ENCODE data around the gene LY6G6C. TPM values are rescaled to one million over a fixed set of nuclear protein-coding genes. Genes with fewer than 3 reads are reported as not detected.

The LY6G6C gene
- total RNA-seq, 1 donor from 2014 or later: 1.8 TPM

DNA sequence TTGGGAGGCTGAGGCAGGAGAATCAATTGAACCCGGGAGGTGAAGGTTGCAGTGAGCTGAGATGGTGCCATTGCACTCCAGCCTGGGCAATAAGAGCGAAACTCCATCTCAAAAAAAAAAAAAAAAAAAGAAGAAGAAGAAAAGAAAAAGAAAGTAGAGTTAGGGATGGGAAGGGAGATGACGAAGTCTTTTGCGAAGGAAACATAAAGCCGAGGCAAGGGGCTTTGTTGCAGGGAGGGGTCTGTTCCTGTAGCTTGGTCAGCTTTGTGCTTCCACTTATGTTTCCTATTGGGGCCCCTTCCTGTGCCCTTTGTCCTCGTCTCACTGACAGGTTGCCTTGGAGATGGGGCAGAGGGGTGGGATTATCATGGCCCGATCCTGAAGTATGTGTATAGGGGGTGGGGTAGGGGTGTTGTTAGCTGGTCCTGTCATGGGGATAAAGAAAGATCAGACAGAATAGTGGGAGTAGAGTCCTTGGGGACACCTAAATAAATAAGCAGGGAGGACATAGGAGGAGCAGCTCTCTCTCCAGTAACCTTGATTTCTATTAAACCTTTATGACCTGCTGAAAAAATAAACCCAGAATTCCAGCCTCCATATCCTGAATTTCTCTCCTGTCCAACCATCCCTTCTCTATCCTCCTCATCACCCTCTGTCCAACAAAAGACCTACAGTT lies 15.9 kb upstream of the LY6G6C start:
- Mint-ChIP-seq H3K27ac (ENCODE audit: unreplicated experiment) (peak overlapping the region; percentile 12), H3K27me3 (ENCODE audit: unreplicated experiment) (peaks cover 15% of the 10 kb centered on the region), H3K36me3 (ENCODE audit: unreplicated experiment) (no peaks in the 10 kb centered on the region), H3K4me3 (ENCODE audit: unreplicated experiment) (peak overlapping the region; percentile 98), H3K9me3 (ENCODE audit: unreplicated experiment) (peaks cover 23% of the 10 kb centered on the region), H3K4me1 (ENCODE audit: low read depth, unreplicated experiment) (peaks cover 15% of the 10 kb centered on the region)
- no peak for DNase-seq
- TF ChIP-seq CTCF (IDR thresholded peaks at IDR 0.05; ENCODE audit: partially characterized antibody, unreplicated experiment): no peak

DNA sequence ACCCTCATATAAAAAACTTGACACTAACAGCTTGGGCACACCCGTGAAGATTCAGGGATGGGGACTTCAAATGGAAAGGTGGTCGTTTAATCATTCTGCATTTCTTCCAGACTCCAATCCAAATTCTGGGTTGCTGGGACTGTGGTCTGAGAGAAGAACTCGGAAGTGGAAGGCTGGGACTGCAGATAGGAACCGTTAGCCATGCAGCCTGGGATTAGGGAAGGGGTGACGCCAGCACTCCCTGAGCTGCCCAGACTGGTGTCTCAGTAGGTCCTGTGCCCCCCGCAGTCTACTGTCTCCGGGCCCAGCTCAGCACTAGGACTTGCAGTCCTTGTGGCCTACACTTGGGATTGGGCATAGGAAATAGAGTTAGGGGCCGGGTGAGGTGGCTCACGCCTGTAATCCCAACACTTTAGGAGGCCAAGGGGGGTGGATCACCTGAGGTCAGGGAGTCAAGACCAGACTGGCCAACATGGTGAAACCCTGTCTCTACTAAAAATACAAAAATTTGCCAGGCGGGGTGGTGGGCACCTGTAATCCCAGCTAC lies 15.3 kb upstream of the LY6G6C start:
- no peak for TF ChIP-seq CTCF (IDR thresholded peaks at IDR 0.05; ENCODE audit: partially characterized antibody, unreplicated experiment)
- DNase-seq: no peak
- H3K36me3 Mint-ChIP-seq (ENCODE audit: unreplicated experiment): no peaks in the 10 kb centered on the region
- H3K27ac Mint-ChIP-seq (ENCODE audit: unreplicated experiment): peak overlapping the region; percentile 95
- peaks cover 15% of the 10 kb centered on the region for H3K4me1 Mint-ChIP-seq (ENCODE audit: low read depth, unreplicated experiment)
- peak overlapping the region; percentile 98 for H3K4me3 Mint-ChIP-seq (ENCODE audit: unreplicated experiment)
- H3K27me3 Mint-ChIP-seq (ENCODE audit: unreplicated experiment): peaks cover 15% of the 10 kb centered on the region
- H3K9me3 Mint-ChIP-seq (ENCODE audit: unreplicated experiment): peaks cover 23% of the 10 kb centered on the region

DNA sequence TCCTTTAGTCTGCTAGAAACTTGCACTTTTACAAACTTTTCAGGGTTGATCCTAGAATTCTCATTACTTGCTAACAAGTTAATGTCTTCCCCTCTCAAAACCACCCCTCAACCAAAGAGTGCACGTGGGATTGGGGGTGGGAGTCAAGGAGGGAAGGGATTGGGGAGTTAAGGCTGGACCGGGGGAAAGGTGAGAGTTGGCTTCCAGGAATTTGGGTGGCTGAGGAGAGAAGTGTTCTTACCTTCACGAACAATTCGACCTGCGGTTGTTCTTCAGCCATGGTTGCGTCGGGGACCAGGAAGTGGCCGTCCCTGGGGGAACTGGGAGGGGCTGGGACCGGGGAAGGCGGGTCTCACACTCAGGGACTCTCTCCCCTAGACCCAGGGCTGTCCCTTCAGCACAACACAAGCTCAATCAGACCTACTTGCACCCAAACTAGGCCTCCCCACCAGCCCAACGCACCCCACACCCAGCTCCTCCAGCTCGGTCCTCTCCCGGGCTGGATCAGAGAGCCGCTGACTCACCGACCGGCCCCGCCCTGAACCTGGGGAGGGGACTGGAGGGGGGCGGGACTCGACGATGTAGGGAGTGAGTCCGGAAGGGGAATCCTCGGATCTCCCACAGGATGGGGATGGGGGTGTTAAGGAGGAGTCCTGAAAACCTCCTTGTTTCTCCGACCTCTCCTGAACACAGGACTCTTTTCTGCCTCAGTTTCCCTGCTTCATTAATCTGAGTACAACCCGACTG lies 14.6 kb upstream of the LY6G6C start, which contains the start of gene CLIC1:
Gene CLIC1 (minus strand): TSS at position 510 of the 747 bp plus-strand sequence. CDS start 230 bp downstream, at position 280.
- peaks cover 21% of the 10 kb centered on the region for H3K9me3 Mint-ChIP-seq (ENCODE audit: unreplicated experiment)
- H3K27me3 Mint-ChIP-seq (ENCODE audit: unreplicated experiment): peaks cover 15% of the 10 kb centered on the region
- no peaks in the 10 kb centered on the region for H3K36me3 Mint-ChIP-seq (ENCODE audit: unreplicated experiment)
- peaks cover 15% of the 10 kb centered on the region for H3K4me1 Mint-ChIP-seq (ENCODE audit: low read depth, unreplicated experiment)
- peak within 1 kb of the TSS; percentile 98 for H3K4me3 Mint-ChIP-seq (ENCODE audit: unreplicated experiment)
- peak within 1 kb of the TSS; percentile 95 for H3K27ac Mint-ChIP-seq (ENCODE audit: unreplicated experiment)
- DNase-seq: peak; percentile 84
- TF ChIP-seq CTCF (IDR thresholded peaks at IDR 0.05; ENCODE audit: partially characterized antibody, unreplicated experiment): no peak

GRCh38 chr6:31734821-31735406 lies 13.4 kb upstream of the LY6G6C start:
- H3K4me3 Mint-ChIP-seq (ENCODE audit: unreplicated experiment): peak overlapping the region; percentile 98
- peak overlapping the region; percentile 95 for H3K27ac Mint-ChIP-seq (ENCODE audit: unreplicated experiment)
- peaks cover 20% of the 10 kb centered on the region for H3K9me3 Mint-ChIP-seq (ENCODE audit: unreplicated experiment)
- TF ChIP-seq CTCF (IDR thresholded peaks at IDR 0.05; ENCODE audit: partially characterized antibody, unreplicated experiment): no peak
- H3K27me3 Mint-ChIP-seq (ENCODE audit: unreplicated experiment): peaks cover 16% of the 10 kb centered on the region
- DNase-seq: peak; percentile 72
- peaks cover 21% of the 10 kb centered on the region for H3K4me1 Mint-ChIP-seq (ENCODE audit: low read depth, unreplicated experiment)
- H3K36me3 Mint-ChIP-seq (ENCODE audit: unreplicated experiment): no peaks in the 10 kb centered on the region
